ENCODE data around the gene TMEM130. TPM values are rescaled to one million over a fixed set of nuclear protein-coding genes. Genes with fewer than 3 reads are reported as not detected.

The TMEM130 gene
- total RNA-seq, 1 experiment from 2014 or later: not detected

DNA sequence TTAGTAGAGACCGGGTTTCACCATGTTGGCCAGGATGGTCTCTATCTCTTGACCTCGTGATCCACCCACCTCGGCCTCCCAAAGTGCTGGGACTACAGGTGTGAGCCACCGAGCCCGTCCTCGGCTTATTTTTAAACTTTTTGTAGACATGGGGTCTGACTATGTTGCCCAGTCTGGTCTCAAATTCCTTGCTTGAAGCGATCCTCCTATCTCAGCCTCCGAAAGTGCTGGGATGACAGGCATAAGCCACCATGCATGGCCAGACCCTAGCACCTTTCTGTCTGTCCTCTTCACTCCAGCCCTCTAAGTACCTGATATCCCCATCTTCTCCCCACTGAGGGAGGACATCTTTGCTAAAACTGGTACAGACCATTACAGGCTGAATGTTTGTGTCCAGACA is 41.4 kb downstream of the TMEM130 start:
- no peak overlapping the region for H3K27ac Mint-ChIP-seq (ENCODE audit: unreplicated experiment)
- H3K4me1 ChIP-seq: no peaks in the 10 kb centered on the region
- H3K4me1 Mint-ChIP-seq (ENCODE audit: low read depth, unreplicated experiment): no peaks in the 10 kb centered on the region
- BruUV-seq (replicated peaks): no TSS peak
- no peak for DNase-seq
- H3K36me3 ChIP-seq (ENCODE audit: control insufficient read depth, insufficient read depth, low read length): no peaks in the 10 kb centered on the region
- H3K27me3 Mint-ChIP-seq (ENCODE audit: insufficient read depth, unreplicated experiment): no peaks in the 10 kb centered on the region
- ChIA-PET CTCF (interaction anchor here (0.6 to 1.1 kb wide), 2 partner anchors 393 to 398 kb away, joined by 4 to 5 read pairs; no protein-coding TSS in a partner anchor), POLR2A (no interaction called here)
- H3K36me3 Mint-ChIP-seq (ENCODE audit: insufficient read depth, unreplicated experiment): no peaks in the 10 kb centered on the region
- intact Hi-C loops (cut with micrococcal nuclease; ENCODE audit: unreplicated experiment): no loop called here
- TF ChIP-seq, protein P1, sequence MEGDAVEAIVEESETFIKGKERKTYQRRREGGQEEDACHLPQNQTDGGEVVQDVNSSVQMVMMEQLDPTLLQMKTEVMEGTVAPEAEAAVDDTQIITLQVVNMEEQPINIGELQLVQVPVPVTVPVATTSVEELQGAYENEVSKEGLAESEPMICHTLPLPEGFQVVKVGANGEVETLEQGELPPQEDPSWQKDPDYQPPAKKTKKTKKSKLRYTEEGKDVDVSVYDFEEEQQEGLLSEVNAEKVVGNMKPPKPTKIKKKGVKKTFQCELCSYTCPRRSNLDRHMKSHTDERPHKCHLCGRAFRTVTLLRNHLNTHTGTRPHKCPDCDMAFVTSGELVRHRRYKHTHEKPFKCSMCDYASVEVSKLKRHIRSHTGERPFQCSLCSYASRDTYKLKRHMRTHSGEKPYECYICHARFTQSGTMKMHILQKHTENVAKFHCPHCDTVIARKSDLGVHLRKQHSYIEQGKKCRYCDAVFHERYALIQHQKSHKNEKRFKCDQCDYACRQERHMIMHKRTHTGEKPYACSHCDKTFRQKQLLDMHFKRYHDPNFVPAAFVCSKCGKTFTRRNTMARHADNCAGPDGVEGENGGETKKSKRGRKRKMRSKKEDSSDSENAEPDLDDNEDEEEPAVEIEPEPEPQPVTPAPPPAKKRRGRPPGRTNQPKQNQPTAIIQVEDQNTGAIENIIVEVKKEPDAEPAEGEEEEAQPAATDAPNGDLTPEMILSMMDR (IDR thresholded peaks at IDR 0.05; ENCODE audit: insufficient read depth in 1 of 2, low read depth in 1 of 2, low read length in 1 of 2, severe bottlenecking in 1 of 2, unreplicated experiment in 1 of 2): no peak
- no peak overlapping the region for H3K4me3 ChIP-seq (ENCODE audit: low read depth, low read length)
- no peaks in the 10 kb centered on the region for H3K27me3 ChIP-seq (replicated peaks; ENCODE audit: control insufficient read depth, insufficient read depth, low read length)
- H3K4me3 Mint-ChIP-seq (ENCODE audit: unreplicated experiment): no peak overlapping the region
- H3K9me3 ChIP-seq: no peaks in the 10 kb centered on the region
- no peaks in the 10 kb centered on the region for H3K9me3 Mint-ChIP-seq (ENCODE audit: unreplicated experiment)

DNA sequence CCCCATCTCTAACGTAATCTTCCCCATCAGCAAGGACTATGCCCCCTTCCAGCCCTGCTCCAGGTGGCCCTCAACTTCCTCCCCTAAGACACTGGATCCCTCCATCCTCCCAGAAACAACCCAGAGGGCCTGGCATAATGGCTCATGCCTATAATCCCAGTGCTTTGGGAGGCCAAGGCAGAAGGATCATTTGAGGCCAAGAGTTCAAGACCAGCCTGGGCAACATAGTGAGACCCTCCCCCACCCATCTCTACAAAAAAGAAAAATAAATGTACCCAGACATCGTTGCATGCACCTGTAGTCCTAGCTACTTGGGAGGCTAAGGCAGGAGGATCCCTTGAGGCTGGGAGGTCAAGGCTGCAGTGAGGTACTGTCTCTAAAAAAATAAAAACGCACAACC is 42.6 kb downstream of the TMEM130 start:
- no peak overlapping the region for H3K4me3 ChIP-seq (ENCODE audit: low read depth, low read length)
- Mint-ChIP-seq H3K27ac (ENCODE audit: unreplicated experiment) (no peak overlapping the region), H3K36me3 (ENCODE audit: insufficient read depth, unreplicated experiment) (no peaks in the 10 kb centered on the region), H3K27me3 (ENCODE audit: insufficient read depth, unreplicated experiment) (no peaks in the 10 kb centered on the region), H3K9me3 (ENCODE audit: unreplicated experiment) (no peaks in the 10 kb centered on the region), H3K4me3 (ENCODE audit: unreplicated experiment) (no peak overlapping the region), H3K4me1 (ENCODE audit: low read depth, unreplicated experiment) (peaks cover 6% of the 10 kb centered on the region)
- H3K4me1 ChIP-seq: no peaks in the 10 kb centered on the region
- intact Hi-C loops (cut with micrococcal nuclease; ENCODE audit: unreplicated experiment): no loop called here
- no peaks in the 10 kb centered on the region for H3K9me3 ChIP-seq
- DNase-seq: no peak
- TF ChIP-seq, protein P1 (IDR thresholded peaks at IDR 0.05; ENCODE audit: insufficient read depth in 1 of 2, low read depth in 1 of 2, low read length in 1 of 2, severe bottlenecking in 1 of 2, unreplicated experiment in 1 of 2): no peak
- POLR2A ChIA-PET: no interaction called here
- H3K27me3 ChIP-seq (replicated peaks; ENCODE audit: control insufficient read depth, insufficient read depth, low read length): no peaks in the 10 kb centered on the region
- BruUV-seq (replicated peaks): no TSS peak
- CTCF ChIA-PET: no interaction called here
- H3K36me3 ChIP-seq (ENCODE audit: control insufficient read depth, insufficient read depth, low read length): no peaks in the 10 kb centered on the region

DNA sequence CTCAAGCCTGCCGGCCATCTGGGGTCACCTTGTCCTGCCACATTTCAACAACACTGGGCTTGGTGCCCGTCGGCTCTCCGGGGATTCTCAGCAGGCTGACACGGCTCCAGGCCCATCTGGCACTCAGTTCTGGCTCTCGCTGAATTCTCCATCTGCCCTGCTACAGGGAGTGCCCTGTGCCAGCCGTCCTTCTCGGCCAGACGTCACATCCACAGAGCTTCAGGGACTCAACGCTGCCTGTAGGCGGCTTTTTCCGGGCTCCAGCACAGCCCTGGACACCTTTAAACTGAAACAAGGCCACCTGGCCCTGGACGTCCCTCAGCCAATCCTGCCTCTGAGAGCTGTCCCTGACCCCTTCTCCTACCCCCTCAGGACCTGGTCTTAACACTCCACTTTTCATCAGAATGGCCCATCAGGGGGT is 43.0 kb downstream of the TMEM130 start:
- Mint-ChIP-seq H3K4me3 (ENCODE audit: unreplicated experiment) (no peak overlapping the region), H3K36me3 (ENCODE audit: insufficient read depth, unreplicated experiment) (no peaks in the 10 kb centered on the region), H3K27ac (ENCODE audit: unreplicated experiment) (no peak overlapping the region), H3K27me3 (ENCODE audit: insufficient read depth, unreplicated experiment) (no peaks in the 10 kb centered on the region), H3K9me3 (ENCODE audit: unreplicated experiment) (no peaks in the 10 kb centered on the region), H3K4me1 (ENCODE audit: low read depth, unreplicated experiment) (peaks cover 6% of the 10 kb centered on the region)
- ChIA-PET CTCF (no interaction called here), POLR2A (no interaction called here)
- TF ChIP-seq, protein P1 (IDR thresholded peaks at IDR 0.05; ENCODE audit: insufficient read depth in 1 of 2, low read depth in 1 of 2, low read length in 1 of 2, severe bottlenecking in 1 of 2, unreplicated experiment in 1 of 2): no peak
- H3K36me3 ChIP-seq (ENCODE audit: control insufficient read depth, insufficient read depth, low read length): no peaks in the 10 kb centered on the region
- no peaks in the 10 kb centered on the region for H3K27me3 ChIP-seq (replicated peaks; ENCODE audit: control insufficient read depth, insufficient read depth, low read length)
- intact Hi-C loops (cut with micrococcal nuclease; ENCODE audit: unreplicated experiment): no loop called here
- H3K4me1 ChIP-seq: no peaks in the 10 kb centered on the region
- DNase-seq: no peak
- no TSS peak for BruUV-seq (replicated peaks)
- no peaks in the 10 kb centered on the region for H3K9me3 ChIP-seq
- H3K4me3 ChIP-seq (ENCODE audit: low read depth, low read length): no peak overlapping the region
